Inflammatory macrophage treated with lipopolysaccharide for 1 hour (primary cell): ENCODE measurements around the gene ARHGEF10L.
"Not testable (repeated sequence)": the region's sequence is repeated elsewhere in the genome, so short reads cannot be mapped to it uniquely, and the experiment has no call there.

Experiments
- DNase-seq, 2 donors: peaks; one replicate each; pipeline ENCODE4 v3.0.0-alpha.2; 2020 to 2022

The ARHGEF10L gene, protein sequence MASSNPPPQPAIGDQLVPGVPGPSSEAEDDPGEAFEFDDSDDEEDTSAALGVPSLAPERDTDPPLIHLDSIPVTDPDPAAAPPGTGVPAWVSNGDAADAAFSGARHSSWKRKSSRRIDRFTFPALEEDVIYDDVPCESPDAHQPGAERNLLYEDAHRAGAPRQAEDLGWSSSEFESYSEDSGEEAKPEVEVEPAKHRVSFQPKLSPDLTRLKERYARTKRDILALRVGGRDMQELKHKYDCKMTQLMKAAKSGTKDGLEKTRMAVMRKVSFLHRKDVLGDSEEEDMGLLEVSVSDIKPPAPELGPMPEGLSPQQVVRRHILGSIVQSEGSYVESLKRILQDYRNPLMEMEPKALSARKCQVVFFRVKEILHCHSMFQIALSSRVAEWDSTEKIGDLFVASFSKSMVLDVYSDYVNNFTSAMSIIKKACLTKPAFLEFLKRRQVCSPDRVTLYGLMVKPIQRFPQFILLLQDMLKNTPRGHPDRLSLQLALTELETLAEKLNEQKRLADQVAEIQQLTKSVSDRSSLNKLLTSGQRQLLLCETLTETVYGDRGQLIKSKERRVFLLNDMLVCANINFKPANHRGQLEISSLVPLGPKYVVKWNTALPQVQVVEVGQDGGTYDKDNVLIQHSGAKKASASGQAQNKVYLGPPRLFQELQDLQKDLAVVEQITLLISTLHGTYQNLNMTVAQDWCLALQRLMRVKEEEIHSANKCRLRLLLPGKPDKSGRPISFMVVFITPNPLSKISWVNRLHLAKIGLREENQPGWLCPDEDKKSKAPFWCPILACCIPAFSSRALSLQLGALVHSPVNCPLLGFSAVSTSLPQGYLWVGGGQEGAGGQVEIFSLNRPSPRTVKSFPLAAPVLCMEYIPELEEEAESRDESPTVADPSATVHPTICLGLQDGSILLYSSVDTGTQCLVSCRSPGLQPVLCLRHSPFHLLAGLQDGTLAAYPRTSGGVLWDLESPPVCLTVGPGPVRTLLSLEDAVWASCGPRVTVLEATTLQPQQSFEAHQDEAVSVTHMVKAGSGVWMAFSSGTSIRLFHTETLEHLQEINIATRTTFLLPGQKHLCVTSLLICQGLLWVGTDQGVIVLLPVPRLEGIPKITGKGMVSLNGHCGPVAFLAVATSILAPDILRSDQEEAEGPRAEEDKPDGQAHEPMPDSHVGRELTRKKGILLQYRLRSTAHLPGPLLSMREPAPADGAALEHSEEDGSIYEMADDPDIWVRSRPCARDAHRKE (N-terminal part only)

DNA sequence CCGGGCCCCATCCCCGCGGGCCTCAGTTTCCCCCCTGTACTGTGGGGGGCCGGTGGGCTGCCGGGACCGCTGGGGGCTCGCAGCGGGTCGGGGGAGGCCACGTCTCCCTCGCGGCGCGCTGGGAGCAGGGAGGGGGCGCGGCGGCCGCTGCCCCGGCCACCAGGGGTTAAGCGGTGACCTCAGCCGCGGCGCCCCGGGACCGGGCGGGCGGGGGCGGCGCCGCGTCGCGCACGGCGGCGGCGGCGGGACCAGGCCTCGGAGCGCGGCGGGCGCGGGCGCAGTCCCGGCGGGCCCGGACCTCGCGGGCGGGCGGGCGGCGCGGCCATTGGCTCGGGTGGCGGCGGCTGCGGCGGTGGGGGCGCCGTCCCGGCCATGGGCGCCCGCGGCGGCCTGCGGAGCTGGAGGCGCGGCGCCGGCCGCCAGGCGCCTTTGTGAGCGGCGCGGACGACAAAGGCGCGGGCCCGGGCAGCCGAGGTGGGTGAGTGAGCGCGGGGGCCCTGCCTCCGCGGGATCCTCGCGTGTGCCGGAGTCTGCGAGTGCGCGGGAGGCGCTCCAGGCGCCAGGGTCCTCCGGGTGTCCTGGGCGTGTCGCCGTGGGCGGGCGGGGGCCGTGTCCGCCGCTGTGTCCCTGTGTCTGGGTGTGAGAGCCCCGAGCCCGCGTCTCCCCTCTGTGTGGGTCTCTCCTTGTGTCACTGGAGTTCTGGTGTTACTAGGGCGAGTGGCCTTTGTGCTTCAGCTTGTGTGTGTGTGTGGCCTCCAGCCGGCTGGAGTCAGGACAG lies at the start of gene ARHGEF10L:
Gene ARHGEF10L (plus strand): TSS at position 222 of the 778 bp plus-strand sequence. CDS start 40,898 bp downstream, outside the sequence.
- peak in 1 of 2 donors; percentile 12 for DNase-seq

DNA sequence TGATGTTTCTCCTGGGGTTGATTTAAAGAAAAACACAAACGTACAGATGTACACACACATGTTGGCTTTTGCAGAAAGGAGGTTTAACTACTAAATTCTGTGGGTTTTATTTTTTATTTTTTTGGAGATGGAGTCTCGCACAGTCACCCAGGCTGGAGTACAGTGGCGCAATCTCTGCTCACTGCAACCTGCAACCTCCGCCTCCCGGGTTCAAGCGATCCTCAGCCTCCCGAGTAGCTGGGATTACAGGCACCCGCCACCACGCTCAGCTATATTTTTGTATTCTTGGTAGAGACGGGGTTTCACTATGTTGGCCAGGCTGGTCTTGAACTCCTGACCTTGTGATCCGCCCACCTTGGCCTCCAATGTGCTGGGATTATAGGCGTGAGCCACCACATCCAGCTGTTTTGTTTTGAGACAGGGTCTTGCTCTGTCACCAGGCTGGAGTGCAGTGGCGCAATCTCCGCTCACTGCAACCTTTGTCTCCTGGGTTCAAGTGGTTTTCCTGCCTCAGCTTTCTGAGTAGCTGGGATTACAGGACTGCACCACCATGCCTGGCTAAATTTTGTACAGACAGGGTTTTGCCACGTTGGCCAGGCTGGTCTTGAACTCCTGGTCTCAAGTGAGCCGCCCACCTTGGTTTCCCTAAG lies 49.6 kb upstream of the ARHGEF10L start:
- not testable (repeated sequence) for DNase-seq

DNA sequence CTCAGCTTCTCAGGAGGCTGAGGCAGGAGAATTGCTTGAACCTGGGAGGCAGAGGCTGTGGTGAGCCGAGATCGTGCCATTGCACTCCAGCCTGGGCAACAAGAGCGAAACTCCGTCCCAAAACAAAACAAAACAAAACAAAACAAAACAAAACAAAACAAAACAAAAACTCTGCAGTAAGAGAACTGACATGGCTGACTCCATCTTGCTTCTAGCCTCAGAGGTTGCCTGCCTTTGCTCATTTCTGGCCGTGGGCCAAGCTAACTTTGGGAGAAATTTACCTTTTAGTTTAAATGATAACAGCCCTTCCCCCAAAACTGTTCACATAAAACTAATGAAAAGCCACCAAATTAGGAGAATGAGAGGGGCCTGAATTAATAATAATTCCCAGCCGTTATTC lies 48.8 kb upstream of the ARHGEF10L start:
- DNase-seq: not testable (repeated sequence)

DNA sequence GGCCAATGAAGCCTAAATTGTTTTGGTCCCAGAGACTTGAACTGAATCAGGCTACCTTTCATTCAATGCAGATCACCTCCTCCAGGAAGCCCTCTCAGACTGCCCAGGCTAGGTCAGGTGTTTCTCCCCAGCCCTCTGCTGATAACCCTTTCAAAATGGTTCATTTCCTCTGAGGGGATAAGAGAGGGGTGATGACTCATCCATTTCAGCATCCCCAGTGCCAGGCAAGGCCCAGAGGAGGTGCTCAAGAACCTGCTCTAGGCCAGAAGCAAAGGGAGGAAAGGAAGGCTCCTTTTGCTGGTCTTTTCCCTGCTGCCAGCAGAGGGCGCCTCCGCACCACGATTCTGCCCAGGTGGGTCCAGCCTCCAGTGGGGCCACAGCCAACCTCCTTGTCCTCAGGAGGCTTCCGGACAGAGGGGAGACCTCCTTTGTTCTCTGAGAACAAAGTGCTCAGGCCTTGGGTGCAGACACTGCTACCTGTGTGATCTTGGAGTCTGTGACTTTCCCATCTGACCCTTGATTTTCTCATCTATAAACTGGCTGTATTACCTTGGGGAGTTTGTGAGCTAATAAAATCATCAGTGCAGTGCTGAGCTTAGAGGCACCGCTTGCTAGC lies 45.3 kb upstream of the ARHGEF10L start:
- peak; percentile 28 to 75 for DNase-seq

DNA sequence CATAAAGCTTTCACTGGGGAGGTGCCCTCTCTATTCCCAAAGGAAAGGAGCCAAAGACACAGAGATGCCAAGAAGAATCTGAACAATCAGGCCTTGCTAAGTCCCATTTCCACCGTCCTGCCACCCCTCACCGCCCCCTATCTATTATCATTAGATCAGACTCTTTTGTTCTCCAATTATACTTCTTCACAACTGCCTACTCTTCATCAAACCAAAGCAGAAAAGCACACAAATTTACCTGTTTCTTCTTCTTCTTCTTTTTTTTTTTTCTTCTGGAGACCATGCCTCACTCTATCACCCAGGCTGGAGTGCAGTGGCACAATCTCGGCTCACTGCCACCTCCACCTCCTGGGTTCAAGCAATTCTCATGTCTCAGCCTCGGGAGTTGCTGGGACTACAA lies 43.1 kb upstream of the ARHGEF10L start:
- no peak for DNase-seq

DNA sequence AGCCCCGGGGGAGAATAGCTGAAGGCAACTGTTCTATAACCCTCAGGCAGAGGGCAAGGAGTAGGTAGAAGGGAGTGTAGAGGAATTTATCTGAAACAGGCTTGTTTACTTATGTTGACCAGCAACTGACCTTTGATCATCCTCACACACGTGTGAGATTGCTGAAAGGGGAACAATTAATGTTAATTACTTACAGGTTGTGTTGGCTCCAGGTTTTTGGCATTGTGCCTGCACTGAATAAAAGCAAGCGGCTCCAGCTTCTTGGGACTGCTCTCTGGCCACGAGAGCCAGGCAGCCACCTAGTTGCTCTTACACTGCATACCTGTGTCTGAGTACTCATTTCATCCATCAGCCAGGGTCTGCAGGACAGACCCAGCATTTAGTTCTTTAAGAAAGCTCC lies 41.3 kb upstream of the ARHGEF10L start:
- DNase-seq: no peak

DNA sequence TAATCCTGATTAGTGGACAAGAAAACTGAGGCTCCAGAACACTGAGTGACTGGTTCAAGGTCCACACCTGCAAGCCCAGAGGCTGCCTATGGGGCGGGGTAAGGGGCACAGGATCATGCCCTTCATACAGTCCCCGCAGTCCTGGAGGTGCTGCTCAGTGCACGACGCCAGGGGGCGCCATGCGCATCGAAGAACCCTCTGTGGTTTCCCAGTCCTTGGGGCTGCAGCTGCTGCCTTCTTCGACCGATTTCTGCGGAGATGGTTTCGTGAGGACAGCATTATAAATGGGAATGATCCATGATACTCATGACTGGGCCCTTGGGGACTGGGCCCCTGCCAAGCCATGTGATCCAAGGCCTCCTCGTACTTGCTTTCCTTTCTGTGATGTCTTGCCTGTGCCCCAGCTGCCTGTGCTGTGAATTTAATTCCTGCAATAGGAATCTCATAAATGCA lies 37.1 kb upstream of the ARHGEF10L start:
- DNase-seq: peak; percentile 57 to 94

DNA sequence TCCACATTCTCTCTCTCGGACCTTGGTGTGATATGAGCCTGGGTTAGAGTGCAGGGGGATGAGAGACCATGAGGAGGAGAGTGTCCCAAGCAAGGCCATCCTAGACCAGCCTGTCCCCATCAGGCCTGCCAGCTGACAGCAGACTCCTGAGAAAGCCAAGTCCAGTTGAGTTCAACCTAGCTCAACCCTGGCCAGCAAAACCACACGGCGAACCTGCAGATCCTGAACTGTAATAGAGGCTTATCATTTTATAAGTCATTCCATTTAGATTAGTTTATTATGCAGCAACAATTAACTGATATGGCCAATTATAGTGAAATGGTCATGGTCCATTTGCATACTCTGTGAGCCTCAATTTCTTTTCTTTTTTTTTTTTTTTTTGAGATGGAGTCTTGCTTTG lies 36.4 kb upstream of the ARHGEF10L start:
- no peak for DNase-seq

DNA sequence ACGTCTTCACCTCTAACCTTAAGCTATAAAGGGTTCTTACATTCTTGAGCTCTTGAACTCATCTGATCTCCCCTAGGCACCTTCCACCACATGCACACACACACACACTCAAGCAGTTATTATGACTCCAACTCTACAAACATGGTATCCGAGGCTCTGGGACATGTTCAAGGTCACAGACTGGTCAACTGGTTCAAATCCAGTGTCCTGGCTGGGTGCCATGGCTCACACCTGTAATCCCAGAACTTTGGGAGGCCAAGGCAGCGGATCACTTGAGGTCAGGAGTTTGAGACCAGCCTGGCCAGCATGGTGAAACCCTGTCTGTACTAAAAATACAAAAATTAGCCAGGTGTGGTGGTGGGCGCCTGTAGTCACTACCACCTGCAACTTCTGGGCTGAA lies 32.3 kb upstream of the ARHGEF10L start:
- not testable (repeated sequence) for DNase-seq

DNA sequence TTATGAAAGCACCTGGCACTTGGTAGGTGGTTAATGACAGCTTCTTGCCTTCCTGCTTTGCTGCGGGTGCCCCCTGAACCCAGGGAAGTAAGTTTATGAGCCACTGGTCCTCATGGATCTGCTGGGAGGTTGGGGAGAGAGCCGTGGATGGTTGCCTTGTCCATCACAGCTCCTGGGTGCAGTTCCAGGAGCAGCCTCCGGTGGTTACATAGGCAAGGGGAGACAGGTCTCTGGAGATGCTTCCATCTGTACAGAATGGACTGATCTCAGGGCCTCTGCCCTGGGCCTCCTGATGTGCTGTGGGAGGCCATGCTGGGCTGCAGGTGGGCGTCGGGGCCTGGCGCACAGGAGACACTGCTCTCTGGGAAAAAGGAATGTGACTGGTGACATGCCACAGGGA lies 31.6 kb upstream of the ARHGEF10L start:
- DNase-seq: no peak

DNA sequence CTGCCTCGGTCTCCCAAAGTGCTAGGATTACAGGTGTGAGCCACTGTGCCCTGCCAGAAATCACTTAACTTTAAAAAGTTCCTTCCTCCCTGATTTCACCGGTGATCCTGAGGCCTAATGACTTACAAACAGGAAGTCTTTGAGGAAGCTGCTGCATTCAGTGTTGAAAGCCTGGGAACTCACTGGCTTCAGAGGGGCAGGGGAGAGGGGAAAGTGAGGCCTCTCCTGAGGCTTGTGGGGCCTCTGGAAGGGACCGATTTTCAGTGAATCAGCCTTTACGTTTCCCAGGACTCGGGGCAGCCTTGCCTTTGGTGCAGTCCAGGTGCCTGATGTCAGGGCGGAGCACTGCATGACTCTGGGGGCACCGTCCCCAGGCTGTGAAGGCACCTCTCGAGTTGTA lies 30.1 kb upstream of the ARHGEF10L start:
- DNase-seq: peak; percentile 62 to 65

DNA sequence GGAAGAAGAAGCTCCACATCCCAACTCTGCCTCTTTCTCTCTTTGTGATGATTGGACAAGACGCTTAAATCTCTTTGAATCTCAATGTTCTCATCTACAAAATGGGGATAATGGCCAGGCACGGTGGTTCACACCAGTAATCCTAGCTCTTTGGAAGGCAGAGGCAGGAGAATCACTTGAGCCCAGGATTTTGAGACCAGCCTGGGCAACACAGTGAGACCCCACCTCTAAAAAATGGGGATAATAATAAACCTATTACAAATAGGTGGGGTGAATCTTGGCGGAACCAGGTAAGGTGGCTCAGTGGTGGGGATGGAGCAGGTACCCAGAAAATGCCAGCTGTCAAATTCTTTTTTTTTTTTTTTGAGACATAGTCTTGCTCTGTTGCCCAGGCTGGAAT lies 29.4 kb upstream of the ARHGEF10L start:
- DNase-seq: no peak

DNA sequence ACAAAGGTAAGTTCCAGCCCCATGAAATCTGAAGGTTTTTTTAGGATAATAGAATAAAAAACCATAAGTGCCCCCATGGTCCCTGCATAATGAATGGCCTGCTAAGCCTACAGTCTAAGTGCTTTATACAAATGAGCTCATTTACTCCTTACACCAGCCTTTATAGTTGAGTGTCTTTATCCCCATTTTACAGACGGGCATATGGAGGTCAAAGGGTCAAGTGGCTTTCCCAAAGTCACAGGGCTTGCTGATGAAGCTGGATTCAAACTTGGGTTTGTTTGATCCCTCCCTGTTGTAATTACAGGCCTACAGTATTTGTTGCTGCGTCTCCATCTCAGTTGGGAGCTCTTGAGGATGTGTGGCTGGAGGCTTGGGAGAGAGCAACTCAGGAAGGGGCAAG lies 28.3 kb upstream of the ARHGEF10L start:
- no peak for DNase-seq

DNA sequence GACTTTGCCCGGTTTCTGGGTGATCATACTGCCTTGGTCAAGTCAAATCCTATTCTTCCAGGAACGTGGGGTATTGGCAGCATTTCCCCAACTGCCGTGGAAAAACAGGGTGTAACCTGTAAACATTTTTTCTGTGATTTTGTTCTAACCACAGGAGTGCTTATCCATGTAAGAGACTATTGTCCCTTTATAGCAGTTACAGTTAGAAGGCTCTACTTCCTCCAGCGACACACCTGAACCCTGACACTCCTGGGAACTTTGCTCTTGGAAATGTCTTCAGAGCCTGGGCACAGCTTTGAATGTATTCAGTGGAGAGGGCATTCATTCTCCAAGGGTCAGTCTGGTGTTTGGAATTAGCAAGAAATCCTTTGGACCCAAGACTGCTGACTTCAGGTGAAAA lies 26.4 kb upstream of the ARHGEF10L start:
- no peak for DNase-seq

DNA sequence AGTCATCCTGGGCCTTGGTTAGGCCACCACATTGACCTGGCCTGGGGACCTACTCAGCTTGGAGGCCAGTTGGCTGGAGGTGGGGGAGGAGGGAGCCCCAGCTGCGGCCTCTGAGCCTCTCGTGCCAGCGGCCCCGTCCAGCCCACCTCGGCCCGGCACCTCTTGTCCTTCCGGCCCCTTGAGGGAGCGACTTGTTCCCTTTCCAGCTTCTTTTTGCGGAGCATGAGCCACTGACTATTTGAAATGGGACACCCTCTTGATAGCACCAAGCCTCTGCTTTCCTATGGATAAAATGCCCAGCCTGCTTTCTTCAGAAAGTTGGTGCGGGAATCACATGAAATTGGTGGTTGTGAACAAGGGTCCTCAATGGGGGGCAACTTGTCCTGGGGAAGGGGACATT lies 24.7 kb upstream of the ARHGEF10L start:
- no peak for DNase-seq

DNA sequence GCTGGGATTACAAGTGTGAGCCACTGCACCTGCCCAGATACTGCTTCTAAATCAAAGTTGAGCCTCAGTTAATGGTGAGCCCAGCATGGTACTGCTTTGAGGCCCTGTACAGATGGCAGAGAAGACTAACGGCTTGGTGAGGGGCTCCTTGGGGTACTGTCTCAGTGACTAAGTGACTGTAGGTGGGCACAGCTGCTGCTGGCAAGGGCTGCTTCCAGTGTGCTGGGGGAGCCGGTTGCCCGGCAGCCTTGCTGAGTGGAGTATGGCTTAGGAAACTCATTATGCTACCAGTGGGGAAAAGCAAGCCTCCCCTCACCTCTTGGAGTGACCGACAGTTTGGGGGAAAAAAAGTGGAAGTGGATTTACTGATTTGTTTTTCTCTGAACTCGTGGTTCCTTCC lies 23.6 kb upstream of the ARHGEF10L start:
- DNase-seq: no peak

DNA sequence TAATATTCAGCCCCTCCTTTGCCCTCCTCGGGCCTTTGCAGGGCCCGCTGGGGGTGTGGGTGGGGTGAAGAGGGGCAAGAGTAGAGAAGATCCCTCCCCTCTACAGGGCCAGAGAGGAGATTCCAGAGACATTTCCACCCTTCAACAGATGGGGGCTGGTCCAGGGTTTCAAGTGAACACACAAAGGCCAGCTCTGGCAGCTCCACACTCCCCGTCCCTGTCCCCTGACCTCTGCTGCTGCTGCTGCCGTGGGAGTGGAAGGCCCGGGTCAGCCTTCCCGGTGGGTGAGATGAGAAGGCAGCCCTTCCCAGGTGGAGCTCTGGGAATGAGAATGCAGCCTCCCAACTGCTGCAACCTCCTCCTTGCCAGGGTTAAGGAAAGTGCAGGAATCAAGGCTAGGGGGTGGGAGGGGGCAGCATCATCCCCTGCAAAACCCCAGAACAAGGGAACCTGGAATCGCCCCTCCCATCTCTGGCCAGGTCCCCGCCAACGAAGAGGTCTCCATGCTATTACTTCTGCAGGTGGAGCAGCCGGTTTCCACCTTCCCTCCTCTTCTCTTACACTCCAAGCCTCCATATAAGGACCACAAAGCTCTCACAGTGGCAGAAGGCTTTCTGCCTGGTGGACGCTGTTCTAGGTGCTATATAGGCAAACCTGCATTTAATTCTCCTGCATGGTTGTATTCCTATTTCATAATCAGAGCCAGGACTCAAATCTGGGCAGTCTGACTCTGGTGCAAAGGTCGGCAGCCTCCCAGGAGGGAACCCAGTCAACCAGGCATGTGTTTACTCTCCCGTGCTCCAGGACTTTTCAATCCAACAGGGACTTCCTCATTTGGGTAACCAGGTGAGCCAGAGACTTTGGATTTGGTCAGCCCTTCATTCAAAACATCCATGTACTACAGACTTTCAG lies 22.9 kb upstream of the ARHGEF10L start:
- peak in 1 of 2 donors; percentile 14 for DNase-seq

DNA sequence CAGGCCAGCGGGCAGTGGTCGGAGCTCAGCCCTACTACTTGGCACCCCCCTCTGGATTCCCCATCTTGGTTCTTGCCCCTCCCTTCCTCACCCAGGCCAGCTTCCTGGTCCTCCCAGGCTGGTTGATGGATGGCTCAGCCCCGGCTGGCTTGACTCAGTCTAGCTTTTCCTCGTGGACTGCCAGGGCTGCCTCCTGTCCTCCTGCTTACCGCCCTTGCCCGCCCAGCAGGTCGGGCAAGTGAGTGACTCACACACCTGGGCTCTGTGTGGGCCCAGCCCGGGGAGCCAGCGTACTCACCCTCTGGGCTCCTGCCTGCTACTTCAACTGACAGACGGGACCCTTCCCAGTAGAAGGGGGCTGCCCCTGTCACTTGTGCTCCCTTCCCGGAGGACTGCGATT lies 19.5 kb upstream of the ARHGEF10L start:
- DNase-seq: no peak

DNA sequence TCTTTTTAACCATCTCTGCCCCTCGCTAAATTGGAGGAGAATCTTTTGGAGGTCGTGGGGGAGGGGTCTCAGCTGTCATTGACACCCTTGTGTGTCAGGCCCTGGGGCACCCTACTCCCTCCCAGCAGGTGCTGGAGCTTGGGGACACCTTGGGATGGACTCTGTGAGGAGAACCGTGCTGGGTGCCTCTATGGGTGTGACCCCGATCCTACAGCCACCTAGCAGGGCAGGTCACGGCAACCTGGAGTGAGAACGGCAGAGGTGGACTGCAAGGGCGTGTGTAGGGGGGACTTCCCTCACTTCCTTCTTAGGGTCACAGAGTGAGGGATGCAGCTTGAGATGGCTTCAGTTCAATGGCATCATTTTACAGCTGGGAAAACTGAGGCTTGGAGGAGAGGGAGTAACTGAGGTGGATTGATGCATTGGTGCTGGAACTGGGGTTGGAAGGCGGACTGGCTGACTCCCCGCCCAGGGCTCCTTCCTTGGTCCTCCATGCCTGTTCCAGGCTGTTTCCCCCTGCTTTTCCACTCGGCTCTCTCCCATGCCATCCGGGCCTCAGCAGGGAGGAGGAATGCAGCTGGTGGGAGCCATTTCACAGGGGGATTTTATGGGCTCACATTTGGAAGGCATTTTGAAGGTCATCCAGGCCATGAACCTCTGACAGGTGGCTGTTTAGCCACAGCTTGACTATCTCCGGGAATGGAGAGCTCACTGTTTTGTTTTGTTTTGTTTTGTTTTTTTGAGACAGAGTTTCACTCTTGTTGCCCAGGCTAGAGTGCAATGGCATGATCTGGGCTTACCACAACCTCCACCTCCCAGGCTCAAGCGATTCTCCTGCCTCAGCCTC lies 18.8 kb upstream of the ARHGEF10L start:
- DNase-seq: no peak
